HepG2 (cell line): ENCODE results near the gene HPS1.

Experiments
- ETV5 ChIP-seq: IDR thresholded peaks from 2 replicates; pipeline ENCODE4 v1.6.1; 2018; ENCODE audit warnings: missing biosample characterization, missing genetic modification reagents, inconsistent platforms, borderline replicate concordance
- FOXA1 ChIP-seq, 2 experiments: fragments of 450-650 bp in 1 of 2; sonication (generic) in 1 of 2; formaldehyde crosslinking in 1 of 2; IDR thresholded peaks; 2 replicates each; pipeline versions ENCODE4 v1.4.0 to v1.6.1; 2016 to 2020; ENCODE audit warnings: missing genetic modification reagents in 1 of 2
- HDAC2 ChIP-seq: sonication (generic); formaldehyde crosslinking; IDR thresholded peaks from 2 replicates; pipeline ENCODE4 v1.4.0; 2020; ENCODE audit warnings: missing genetic modification reagents
- RAD51 ChIP-seq: fragments of 450-650 bp; IDR thresholded peaks from 2 replicates; pipeline ENCODE4 v1.6.1; 2016; ENCODE audit warnings: borderline replicate concordance
- ZFP91 ChIP-seq: sonication (generic); formaldehyde crosslinking; IDR thresholded peaks from 2 replicates; pipeline ENCODE4 v1.9.0; 2022; ENCODE audit warnings: missing genetic modification reagents, mild to moderate bottlenecking, borderline replicate concordance

GRCh38 chr10:98424295-98425254, 22.2 kb downstream of the HPS1 start:
- TF ChIP-seq ETV5, result no peak
- no peak for TF ChIP-seq RAD51
- TF ChIP-seq HDAC2 (CRISPR knock-in tag), result no peak
- TF ChIP-seq ZFP91 (CRISPR knock-in tag), result 0 out of 2 replicates have a peak, but pooled peaks have one; percentile 10
- no peak for TF ChIP-seq FOXA1 (IDR thresholded peaks at IDR 0.05)
- TF ChIP-seq FOXA1 (CRISPR knock-in tag; IDR thresholded peaks at IDR 0.05), result no peak
